HG03103 (cell line): ENCODE data around the gene GSX2.

Experiments used
- ATAC-seq: cut with Tn5 transposase; IDR thresholded peaks from one replicate; pipeline ENCODE4 v1.9.1; 2021; ENCODE audit warnings: low read depth; ENCODE audit not compliant: unreplicated experiment

GSX2 gene

DNA sequence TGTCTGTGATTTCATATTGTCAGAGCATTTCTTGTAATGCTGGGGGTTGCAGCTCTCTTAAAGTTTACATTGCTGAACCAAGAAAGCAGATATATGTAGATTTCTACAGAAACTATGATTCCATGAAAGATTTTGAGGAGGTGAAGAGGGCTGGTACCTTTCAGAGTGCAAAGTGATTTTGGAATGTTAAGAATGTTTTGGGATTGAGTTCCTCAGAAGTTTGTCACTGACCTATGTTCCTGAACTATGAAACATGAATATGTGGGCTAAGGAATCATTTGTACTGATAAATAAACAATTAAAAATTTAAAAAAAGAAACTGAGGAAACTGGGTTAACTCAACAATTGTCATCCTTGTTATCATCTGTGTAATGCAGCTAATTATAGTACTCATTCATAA is 23.3 kb upstream of the GSX2 start:
- no peak for ATAC-seq

DNA sequence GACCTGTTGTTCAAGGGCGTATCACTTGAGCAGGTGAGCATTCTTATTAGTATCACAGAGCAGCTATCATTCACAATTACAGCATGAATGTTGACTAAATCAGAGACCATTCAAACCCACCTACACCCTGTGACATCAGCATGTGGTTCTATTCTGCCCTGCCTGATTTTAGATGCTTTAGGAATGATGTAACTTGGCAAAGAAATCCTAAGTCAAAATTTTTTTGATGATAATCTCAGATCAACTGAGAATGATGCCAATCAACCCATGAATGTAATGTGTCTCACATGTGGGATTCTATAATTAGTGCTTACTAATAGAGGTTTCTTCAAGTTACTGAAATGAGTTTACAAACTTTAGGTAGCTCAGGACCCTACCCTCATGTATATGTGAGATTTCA is 22.2 kb upstream of the GSX2 start:
- ATAC-seq, result no peak

DNA sequence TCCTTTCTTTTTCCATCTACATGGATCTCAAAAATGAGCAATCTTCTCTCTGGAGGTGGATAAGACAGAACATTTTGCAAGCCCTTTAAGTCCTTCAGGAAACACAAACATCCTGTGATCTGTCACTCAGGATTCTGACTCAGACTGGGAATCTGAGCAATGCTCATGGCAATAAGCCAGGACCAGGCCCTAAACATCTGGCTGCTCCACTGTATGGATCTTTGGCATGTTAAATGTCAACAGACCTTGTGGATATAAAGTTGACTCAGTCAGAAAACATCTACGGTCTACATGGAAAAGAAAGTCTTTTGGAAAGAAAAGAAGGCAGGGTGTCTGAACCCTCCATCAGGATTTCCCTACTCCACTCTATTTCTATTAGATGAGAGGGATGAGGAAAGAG is 17.8 kb upstream of the GSX2 start:
- no peak for ATAC-seq

DNA sequence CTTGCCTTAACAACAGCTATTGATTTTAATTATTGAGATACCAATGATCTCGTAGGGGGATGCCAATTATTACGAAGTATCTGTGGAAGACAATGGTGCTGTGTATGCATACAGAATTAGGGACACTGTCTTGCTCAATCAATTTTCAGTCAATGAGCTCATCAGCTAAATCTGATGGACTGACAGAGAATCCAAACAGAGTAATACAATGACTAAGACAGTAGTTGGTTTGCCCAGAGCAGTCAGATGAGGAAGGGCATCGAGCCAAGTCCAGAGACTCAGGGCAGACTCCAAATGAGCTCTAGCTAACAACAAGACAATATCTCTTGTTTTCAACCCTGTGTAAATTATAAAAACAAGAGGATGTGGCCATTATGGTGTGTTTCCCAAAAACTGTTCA is 14.7 kb upstream of the GSX2 start:
- no peak for ATAC-seq

DNA sequence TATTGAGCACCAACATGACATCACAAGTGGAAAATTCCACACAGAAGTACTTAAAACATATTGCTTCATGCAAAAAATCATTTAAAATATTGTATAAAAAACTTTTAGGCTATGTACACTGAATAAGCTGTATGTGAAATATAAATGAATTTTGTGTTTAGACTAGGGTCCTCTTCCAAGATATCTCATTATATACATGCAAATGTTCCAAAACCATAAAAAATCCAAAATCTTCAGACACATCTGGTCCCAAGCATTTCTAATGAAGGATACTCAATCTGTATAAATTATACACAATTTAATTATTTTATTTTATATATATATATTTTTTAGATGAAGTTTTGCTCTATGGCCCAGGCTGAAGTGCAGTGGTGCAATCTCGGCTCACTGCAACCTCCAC is 10.1 kb upstream of the GSX2 start:
- no peak for ATAC-seq

DNA sequence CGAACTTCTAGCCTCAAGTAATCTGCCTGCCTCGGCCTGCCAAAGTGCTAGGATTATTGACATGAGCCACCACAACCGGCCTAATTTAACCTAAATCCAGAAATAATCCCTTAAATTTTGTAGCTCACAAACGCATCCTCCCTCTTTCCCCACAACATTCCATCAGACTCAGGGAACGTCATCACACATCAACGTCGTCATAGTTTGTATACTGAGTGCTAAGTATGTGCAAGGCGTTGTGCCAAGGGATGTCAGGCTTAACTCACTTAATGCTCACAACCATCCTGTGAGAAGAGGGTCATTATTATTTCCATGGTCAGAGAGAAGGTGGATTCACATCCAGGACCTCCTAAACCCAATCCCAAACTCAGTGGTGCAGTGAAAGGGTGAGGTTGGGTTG is 9.6 kb upstream of the GSX2 start:
- no peak for ATAC-seq

DNA sequence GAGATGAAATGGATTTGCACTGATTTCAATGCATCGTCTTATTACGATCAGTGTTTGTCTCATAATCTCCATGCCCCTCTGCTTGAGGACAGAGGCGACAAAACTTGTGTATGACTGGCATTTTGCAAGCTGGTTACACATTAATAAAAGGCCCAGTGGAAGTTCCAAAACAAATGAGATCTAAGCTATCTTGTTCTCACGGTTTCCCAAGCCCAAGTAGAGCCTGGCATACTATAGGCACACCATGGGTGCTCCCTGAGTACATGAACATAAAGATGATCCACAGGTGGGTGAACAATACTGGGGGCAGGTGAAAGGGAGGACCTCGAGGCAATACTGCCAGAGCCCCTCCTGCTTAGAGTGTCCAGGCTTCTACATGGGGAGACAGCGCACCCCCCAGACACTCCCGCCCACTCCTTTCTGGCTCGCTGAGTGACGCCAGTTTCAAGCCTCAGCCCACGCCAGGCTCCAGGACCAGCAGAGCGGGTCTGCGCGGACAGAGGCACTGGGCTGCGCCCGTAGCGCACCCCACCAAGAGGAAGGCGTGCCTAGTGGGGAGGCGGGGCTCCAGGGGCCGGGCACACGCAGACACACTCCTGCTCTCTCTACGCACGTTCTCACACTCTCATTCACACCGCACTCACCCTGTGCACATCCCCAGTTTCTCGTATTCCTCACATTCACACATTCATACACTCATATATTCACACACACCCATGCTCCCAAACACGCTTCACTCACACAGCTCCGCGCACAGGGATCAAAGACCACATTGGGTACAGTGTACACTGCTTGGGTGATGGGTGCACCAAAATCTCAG is 8.9 kb upstream of the GSX2 start:
- no peak for ATAC-seq

DNA sequence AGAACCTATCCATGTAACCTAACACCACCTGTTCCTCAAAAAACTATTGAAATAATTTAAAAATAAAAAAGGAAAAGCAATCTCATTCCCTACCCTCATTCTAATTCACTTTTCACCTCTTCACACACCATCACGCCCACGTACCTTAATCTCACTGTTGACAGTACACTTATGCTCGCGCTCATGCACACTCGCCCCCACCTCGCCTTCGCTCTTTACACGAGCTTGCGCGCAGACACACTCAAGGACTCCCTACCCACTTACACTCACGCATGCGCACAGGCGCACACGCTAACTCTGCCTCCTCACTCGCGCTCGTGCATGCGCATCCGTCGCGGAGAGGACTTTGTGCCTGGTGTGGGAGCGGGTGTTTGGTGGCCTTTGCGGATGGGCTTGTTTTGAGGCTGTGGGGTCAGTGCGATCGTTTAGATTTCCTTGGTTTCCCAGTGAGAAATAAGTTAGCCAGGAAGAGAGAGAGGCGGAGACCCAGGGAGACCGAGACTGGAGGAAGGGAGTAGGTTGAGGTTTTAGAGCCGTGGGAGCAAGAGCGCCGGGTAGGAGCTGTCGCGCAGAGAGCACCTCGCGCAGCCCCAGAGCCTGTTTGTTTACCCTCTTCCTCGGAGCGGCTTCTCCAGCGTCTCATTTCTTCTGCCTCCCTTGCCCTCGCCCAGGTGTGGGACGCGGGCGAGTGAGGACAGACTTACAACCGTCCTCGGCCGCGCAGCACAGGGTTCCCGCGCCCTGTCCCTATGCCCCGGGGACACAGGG is 8.1 kb upstream of the GSX2 start:
- ATAC-seq, result no peak

DNA sequence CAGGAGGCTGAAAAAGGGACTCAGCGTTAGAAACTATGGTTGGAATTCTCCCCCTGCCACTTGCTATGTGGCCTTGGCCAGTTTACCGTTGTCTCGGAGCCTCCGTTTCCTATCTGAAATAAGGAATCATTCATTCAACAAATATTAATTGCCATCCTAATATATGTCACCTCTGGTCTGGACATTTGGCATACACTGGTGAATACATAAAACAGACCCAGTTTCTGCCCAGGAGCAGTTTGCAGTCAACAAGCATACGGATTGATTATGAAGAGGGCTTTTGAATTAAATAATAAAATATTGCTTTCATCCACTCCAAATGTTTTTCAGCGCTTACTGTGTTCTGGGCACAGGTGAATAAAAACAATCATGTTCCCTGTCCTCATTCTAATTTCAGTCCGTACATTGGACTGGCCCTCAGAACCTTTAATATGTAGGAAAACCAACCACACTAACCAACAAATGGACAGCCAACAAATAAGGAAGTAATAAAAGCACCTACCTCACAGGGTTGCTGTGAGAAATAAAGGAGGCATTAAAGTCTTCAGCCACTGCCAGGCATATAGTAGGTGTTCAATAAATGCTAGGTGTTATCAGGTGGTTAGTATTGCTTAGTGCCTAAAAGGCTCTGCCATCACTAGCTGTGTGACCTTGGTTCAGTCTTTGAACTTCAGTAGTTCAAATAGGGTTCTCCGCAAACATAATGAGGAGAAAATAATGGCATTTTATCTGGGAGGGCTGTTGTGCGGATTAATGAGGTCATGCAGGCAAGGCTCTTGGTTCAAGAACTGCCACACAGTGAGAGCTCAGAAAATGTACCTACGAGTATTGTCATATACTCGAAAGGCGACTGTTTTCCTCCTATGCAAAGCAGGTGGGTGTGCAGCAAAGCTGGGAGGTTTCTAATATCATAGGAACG is 7.3 kb upstream of the GSX2 start:
- ATAC-seq, result no peak

DNA sequence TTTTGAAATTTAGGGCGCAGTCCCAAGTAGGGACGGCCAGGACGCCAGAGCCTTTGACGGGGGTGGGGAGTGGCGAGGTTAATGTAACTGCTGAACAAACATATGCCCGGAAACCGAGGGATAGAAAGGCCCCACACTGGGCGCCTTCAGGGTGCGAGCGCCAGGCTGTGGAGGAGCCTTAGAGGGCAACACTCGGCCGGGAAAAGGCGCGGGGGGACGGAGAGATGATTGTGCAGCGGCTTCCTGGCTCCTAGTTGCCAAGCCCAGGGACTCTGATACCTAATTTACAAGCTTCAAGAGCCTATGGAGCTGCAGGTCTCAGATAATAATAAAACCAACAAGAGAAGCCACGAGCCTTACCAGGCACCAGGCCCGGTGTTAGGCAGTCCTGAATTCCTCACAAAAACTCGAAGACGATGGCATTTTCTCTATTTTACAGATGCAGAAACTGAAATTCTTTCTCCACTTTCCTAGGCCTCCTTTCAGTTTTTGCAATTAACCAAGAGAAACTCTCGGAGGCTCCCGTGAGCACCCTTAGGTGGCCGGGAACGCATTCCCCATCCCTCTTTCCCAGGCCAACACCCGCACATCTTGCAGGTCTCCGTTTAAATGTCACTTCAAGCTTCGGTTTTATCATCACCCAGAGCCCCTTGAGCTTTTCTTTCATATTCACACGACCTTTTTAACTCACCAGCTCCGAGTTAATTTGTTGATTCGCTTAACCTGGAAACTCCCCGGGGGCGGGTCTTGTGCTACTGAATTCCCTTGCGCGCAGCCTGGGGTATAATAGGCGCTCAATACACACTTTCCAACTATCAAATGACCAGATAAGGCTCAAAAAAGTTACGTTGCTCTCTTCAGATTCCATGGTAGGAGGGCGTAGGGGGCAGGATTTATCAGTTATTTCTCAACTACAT is 6.4 kb upstream of the GSX2 start:
- ATAC-seq, result no peak

DNA sequence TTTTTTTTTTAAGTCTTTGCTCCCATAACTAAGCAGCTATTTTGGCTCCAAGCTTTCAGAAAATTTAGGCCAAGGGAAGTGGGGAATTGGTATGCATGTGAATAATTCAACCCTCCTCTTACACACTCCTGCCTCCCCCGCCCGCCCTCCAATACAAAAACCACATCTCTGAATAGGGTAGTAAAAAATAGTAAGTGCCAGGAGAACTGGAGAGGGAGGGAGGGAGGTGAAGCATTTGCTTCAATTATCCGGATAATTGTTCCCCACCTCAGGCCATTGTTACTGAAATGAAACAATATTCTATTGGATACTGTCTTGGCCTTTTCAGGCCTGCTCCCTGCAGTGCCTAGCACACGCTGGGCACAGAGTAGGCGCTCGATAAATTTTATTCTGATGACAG is 5.5 kb upstream of the GSX2 start:
- ATAC-seq, result no peak

DNA sequence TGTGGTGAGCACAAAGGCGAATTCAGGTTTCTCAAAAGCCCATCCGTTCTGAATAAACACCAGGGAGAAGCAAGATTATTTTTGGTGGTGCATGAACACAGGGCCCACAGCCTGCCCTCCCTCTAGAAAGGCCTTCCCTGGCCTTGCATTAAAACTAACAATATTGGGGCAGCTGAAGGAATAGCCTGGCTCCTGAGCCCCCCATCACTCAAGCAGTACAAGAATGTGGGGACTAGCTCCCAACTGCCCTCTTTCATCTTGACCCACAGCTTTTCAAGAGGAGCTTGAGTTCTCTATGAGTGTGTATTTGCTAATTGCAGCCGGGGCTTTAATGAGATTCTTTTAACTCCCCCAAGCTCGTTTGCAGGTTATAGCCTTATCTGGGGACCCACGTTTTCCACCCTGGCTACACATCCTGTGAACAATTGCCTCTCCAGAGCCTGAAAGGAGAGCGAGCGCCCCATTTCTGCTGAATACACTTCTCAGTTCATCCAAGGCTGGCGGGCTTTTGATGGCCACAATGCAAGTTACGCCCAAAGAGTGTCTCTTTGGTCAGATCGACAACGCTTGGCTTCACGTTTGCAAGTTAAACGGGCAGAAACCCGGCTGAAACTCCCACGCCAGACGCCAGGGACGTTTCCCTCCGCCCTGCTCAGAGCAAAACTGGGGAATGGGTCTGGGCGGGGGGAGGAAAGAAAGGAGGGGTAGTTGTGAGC is 4.7 kb upstream of the GSX2 start:
- no peak for ATAC-seq

DNA sequence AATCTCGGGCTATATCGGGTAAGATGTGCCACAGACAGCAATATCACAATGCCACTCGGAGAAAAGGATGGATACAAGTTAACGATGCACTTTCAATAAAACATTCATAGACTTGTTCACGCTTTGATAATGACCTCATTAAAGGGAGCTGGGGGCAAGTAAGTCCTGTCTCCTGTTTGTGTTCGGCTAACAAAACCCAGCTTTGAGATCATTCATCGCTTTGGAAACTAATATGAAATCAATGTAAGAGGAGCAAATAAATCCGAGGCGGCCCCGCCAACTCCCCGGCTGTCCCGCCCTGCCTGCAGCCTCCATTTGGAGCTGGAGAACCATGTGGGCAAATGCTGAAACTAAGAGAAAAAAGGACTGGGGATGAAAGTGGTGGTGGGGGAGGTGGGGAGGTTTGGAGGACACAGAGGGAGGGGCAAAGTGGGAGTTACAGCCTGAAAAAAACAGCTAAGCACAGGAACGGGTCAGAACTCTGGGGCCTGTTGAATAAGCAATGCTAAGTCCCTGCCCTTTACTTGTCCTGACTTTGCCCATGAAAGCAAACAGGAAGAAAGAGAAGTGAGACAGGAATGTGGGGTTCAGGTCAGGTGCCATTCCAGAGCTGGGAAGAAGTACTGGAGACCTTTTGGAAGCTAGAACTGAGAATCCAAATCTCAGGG is 3.5 kb upstream of the GSX2 start:
- ATAC-seq, result no peak

DNA sequence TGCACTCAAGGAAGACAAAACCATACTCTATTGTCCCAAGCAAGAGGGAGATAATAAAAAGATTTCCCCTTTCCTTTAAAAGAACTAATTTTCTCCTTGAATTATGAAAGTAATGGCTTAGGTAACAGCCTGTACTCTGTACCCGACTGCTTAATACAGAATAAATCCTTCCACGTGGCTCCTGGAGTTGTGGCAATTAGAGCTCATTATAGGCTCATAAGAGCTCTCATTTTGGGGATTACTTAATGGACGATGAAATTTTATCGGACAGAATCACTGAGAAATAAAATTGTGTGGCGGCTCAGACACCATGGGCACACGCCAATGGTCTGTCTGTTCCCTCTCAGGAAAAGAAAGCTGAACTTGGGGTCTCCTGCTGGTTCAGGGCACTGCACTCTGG is 2.8 kb upstream of the GSX2 start:
- no peak for ATAC-seq

DNA sequence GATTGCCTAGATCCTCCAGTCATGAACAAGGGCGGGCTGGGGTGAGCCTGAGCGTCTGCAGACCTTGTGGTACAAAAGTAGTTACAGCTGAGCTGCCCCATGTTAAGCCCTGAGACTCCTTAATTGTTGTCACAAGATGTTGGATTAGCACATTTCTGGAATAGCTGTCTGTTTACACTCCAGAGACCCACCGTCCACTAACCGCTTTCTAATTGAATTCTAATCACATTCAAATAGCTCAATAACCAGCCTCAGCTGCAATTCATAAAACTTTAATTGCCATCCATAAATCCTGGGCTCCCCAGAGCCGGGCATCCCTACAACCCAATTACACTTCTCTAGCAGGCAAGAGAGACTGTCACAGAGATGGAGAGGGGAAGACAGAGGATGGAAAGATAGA is 1.6 kb upstream of the GSX2 start:
- ATAC-seq, result no peak

DNA sequence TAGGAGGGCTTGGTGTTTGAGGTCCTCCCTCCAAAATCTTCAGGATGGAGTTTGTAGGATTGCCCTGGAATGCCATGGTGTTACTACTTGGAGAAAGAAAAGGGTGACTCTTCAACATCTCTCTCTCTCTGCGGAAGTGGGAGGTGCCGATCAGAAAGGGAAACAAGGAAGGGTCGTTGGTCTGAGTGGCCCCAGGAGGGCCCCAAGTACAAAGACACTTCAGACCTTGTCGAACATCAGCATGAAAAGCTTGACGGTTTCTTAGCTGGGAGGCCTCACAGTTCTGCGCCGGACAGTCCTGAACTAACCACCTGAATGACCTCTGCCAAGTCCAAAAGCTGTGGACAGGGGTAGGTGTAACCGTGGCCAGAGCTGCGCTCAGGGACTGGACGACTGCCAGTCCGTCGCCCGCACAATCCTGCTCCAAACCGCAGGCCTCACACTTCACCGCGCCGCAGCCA is 646 bp upstream of the GSX2 start:
- no peak for ATAC-seq

DNA sequence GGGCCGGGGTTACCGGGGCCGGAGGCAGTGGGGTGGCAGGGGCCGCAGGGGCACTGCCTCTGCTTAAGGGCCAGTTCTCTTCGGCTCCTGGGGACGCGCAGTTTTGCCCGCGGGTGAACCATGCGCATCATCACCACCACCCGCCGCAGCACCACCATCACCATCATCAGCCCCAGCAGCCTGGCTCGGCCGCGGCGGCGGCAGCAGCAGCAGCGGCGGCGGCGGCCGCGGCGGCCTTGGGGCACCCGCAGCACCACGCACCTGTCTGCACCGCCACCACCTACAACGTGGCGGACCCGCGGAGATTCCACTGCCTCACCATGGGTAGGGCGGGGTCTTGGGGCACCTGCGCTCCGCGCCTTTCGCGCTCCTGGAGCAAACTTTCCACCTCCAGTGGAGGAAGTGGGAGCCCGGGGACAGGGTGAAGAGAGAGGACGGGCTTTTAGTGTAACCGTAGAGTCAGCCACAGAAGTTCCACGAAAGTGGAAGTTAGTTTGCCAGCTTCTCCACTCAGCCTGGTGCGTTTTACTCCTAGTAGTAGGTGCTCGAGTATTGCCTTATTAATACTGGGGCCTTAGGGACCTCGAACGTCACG is 729 bp downstream of the GSX2 start:
- no peak for ATAC-seq
